ELR (cell line): ENCODE data around the gene ALOX5AP.
A peak's percentile ranks its signal among the peaks of the same experiment; 100 is the strongest.

Source experiments
- DNase-seq: peaks from one replicate; pipeline ENCODE4 v3.0.0-alpha.2; 2015; ENCODE audit warnings: low read depth

ALOX5AP gene

GRCh38 chr13:30797847-30798535 is 62.6 kb downstream of the ALOX5AP start:
- no peak for DNase-seq

GRCh38 chr13:30798776-30799355 is 63.5 kb downstream of the ALOX5AP start:
- no peak for DNase-seq

DNA sequence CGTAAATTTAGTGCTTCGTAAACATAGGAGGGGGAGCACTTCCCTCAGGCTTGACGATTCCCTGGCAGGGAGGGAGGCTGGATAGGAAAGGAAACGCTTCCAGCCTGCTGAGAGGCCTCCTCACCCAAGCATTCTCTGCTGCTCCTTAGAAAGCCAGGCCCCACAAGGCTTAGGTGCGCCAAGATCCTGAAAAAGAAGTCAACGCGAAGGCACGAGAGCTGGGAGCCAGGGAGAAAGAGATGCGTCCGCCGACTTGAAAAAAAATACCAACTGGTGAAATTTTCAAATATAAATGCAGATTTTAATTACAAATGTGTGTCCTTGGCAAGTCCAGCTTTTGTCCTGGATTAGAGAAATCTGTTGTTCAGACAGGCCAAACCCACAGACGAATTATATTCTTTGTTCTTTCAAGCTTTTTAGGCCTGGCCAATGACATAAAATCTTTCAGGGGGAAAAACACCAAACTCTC is 64.0 kb downstream of the ALOX5AP start:
- no peak for DNase-seq

DNA sequence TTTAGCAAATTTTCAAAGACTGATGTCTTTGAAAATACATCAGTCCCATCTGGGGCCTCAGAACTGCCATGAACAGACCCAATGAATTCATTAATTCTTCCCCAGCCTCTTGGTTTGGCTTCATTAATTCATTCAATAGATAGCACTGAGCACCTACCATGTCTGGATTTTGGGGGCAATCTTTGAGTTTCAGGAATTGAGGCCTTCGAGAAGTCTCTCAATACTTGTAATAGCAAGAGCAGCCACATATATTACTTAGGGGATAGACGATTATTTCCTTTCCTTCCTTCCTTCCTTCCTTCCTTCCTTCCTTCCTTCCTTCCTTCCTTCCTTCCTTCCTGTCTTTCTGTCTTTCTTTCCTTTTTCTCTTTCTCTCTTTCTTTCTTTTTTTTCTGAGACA is 64.8 kb downstream of the ALOX5AP start:
- no peak for DNase-seq

GRCh38 chr13:30802501-30802900 is 67.2 kb downstream of the ALOX5AP start:
- DNase-seq, result no peak

- peak; percentile 83 for DNase-seq
Measured at GRCh38 chr13:30802953-30803478, 67.7 kb downstream of the ALOX5AP start.

GRCh38 chr13:30803749-30804148 is 68.4 kb downstream of the ALOX5AP start:
- DNase-seq, result no peak

DNA sequence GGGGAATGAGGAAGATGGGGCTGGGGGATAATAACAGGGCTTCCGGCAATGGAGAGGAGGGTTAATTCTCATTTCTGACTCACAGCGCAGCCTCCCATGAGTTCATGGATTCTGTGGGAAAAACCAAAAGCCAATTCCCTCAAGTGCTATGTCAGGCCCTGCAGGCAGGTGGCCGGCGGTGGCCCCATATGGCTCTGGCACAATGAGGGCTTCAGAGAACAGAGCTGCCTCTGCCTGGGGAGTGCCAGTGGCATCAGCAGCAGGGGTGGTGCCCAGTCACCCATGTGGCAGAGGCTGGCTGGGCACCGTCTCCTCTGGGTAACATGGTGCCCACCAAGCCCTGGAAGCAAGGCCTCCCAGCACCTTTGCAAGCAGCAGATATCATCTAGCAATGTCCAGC is 69.1 kb downstream of the ALOX5AP start:
- DNase-seq, result peak; percentile 46

- DNase-seq, result no peak
Measured at GRCh38 chr13:30805132-30805537, 69.8 kb downstream of the ALOX5AP start.

DNA sequence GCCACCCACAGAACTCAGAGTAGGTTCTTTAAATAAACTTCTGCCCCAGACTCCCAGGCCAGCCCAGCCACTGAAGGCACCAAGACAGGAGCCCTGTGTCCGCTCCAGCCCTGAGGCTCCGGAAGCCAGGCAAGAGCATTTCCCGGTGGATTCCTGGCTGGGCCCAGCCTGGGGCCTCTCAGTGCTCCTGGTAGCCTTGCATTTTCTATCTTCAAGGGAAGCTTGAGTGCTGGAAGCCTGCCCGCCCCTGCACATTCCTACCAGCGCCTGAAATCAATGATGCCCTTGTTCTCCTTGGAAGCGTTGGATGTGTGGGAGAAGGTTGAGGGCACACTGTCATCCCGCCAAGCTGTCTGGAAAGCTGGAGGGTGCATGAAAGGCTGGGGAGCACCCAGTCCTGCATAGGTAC is 70.3 kb downstream of the ALOX5AP start:
- no peak for DNase-seq

DNA sequence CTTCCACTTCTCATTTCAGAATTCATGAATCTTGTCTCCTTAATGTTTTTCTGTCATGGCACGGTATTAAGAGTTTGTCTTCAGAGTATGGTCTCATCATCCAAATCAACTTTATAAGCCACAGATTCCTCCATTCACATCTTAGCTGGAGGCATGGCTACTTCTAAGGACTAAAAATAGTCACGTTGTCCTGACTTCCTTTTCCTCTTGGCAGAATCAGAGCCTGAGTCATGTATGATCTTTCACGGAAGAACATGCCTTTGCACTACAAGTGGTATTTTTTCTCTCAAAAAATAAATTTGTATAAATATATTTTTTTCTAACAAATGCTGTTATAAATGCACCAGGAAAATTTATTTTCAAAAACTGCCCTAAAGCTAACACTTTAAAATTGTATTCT is 71.4 kb downstream of the ALOX5AP start:
- peak; percentile 87 for DNase-seq

GRCh38 chr13:30807392-30807791 is 72.0 kb downstream of the ALOX5AP start:
- no peak for DNase-seq

GRCh38 chr13:30808600-30808999 is 73.3 kb downstream of the ALOX5AP start:
- peak; percentile 24 for DNase-seq

DNA sequence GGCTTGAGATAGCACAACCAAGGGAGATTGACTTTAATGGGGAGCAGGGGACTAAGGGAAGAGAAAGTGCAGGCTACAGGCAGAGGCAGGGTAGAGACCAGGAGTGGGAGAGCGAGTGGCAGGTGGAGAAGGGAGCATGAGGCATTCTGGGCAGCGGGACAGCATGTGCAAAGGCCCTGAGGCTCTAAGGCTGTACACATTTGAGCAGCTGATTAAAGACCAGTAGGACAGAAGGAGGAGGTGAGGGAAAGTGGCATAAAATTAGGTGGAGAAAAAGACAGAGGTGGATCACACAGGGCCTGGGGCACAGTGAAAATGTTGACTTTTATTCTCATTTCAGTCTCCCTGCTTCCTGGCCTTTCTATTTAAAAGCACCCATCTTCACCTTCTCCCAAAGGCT is 74.4 kb downstream of the ALOX5AP start:
- DNase-seq, result no peak

DNA sequence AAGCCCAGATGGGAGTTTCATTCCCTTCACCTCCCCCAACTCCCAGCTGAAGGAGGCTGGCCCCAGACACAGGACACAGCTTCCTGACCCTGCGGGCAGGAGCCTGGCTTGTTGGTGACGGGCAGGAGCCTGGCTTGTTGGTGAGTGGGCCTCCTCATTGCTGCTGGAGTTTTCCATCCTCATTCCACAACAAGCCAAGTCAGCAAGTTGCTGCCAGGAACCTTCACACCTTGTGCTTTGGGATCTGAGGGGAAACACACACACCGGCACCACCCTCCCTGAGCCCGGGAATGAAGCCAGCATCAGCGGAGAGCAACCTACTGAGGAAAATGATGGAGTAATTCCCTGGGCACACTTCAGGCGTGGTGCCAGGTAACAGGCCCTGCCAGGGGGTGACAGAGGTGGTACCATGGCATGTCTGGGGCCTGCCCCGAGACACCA is 74.9 kb downstream of the ALOX5AP start:
- DNase-seq, result no peak

DNA sequence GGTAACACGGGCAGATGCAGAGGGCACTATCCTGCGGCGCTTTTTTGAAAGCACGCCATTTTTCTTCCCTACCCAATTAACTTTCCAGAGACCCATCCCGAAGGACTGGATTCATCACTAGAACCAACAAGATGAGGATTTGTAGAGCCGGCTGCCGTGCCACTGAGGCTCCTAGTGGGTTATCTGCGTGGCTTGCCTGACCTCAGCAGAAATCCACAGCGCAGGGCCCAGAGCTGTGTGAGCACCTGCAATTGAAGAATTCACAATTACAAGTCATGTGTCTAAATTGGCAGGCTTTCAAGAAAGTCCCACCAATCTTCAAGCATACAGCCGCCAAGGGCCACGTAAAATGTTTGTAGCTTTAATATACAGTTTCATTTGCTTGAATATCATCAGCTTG is 75.5 kb downstream of the ALOX5AP start:
- DNase-seq, result no peak
